Spleen (tissue), 11 donors: Measurements from ENCODE around the gene TCTN3. TPM values are rescaled to one million over a fixed set of nuclear protein-coding genes. Genes with fewer than 3 reads are reported as not detected.
A peak's percentile ranks its signal among the peaks of the same experiment; 100 is the strongest.
"Not testable (repeated sequence)": the region's sequence is repeated elsewhere in the genome, so short reads cannot be mapped to it uniquely, and the experiment has no call there.

Experiments
- DNase-seq: peaks from one replicate; pipeline ENCODE4 v3.0.0-alpha.2; 2020
- H3K27ac ChIP-seq, 8 donors: fragments of 200-600 bp; sonication (generic) in 7 of 8; 1 replicate in 4 of 8; 2 replicates in 4 of 8; pipeline versions ENCODE4 v1.5.0 to v1.8.0; 2016 to 2021; ENCODE audit warnings: inconsistent platforms in 4 of 8, mild to moderate bottlenecking in 4 of 8, moderate library complexity in 1 of 8
- H3K27me3 ChIP-seq, 7 donors: fragments of 200-600 bp; sonication (generic) in 6 of 7; replicated peaks in 1 of 7; 1 replicate in 4 of 7; 2 replicates in 3 of 7; pipeline versions ENCODE4 v1.5.0 to v1.8.0; 2016 to 2021; ENCODE audit warnings: inconsistent platforms in 3 of 7, mild to moderate bottlenecking in 1 of 7
- H3K36me3 ChIP-seq, 6 donors: fragments of 200-600 bp; sonication (generic) in 5 of 6; 1 replicate in 4 of 6; 2 replicates in 2 of 6; pipeline versions ENCODE4 v1.5.0 to v1.8.0; 2016 to 2021; ENCODE audit warnings: inconsistent platforms in 2 of 6
- H3K4me1 ChIP-seq, 6 donors: fragments of 200-600 bp; sonication (generic) in 5 of 6; 1 replicate in 3 of 6; 2 replicates in 3 of 6; pipeline versions ENCODE4 v1.5.0 to v1.8.0; 2016 to 2021; ENCODE audit warnings: inconsistent platforms in 3 of 6
- H3K4me3 ChIP-seq, 8 donors: fragments of 200-600 bp; sonication (generic) in 7 of 8; 1 replicate in 4 of 8; 2 replicates in 4 of 8; pipeline versions ENCODE4 v1.5.0 to v1.8.0; 2016 to 2021; ENCODE audit warnings: inconsistent platforms in 4 of 8, mild to moderate bottlenecking in 4 of 8, moderate library complexity in 2 of 8
- H3K9me3 ChIP-seq, 8 donors: fragments of 200-600 bp; sonication (generic) in 7 of 8; 1 replicate in 4 of 8; 2 replicates in 4 of 8; pipeline versions ENCODE4 v1.5.0 to v1.8.0; 2016 to 2021; ENCODE audit warnings: inconsistent platforms in 4 of 8
- POLR2A ChIP-seq, 3 donors: fragments of 450-650 bp; IDR thresholded peaks; one replicate each; pipeline ENCODE4 v1.5.1; 2017; ENCODE audit warnings: antibody characterized with exemption in 3 of 3, mild to moderate bottlenecking in 1 of 3
- POLR2AphosphoS5 ChIP-seq, 3 donors: sonication (generic); formaldehyde crosslinking; IDR thresholded peaks; one replicate each; pipeline ENCODE4 v1.5.1; 2017; ENCODE audit warnings: antibody characterized with exemption in 3 of 3
- WGBS, 5 donors: extraction: QIAGEN DNeasy Blood & Tissue Kit in 3 of 5; methylation state at CpG; one replicate each; pipeline versions ENCODE4 v1.1.5 to v1.1.7; 2013 to 2018; 5-methylcytosine and 5-hydroxymethylcytosine counted together
- intact Hi-C: fragments of 100-400 bp; cut with DNase I; formaldehyde crosslinking; loops from one replicate; pipeline ENCODE4 v1.15.0; 2023; ENCODE audit warnings: low total_unique reads
- polyA plus RNA-seq, 3 donors: library from polyadenylated mRNA; stranded (reverse); fragments of 200-250 nt; gene quantifications; one replicate each; pipeline ENCODE4 v1.2.1, GENCODE V29; 2013
- total RNA-seq, 7 donors: library from RNA; depleted of rRNA in 3 of 7; stranded (reverse); fragments of >200 nt in 3 of 7; fragmentation: NEBNext Ultra II Directional in 4 of 7; extraction: Animal tissue kit (Norgen Biotek cat#: 25700) in 4 of 7; gene quantifications; one replicate each; pipeline versions ENCODE4 v1.1.0 to v1.2.1, GENCODE V29; 2016 to 2021
- TF ChIP-seq, protein P1 (sequence below), 11 experiments: fragments of 200-600 bp in 7 of 11; fragments of 450-650 bp in 4 of 11; sonication (generic) in 4 of 11; IDR thresholded peaks in 8 of 11; conservative IDR thresholded peaks in 3 of 11; 1 replicate in 7 of 11; 2 replicates in 4 of 11; pipeline versions ENCODE4 v1.4.0 to v1.8.0; 2016 to 2021; ENCODE audit warnings: antibody characterized with exemption in 11 of 11, inconsistent platforms in 4 of 11, mild to moderate bottlenecking in 1 of 11
- donor health status: healthy with polysubstance abuse.
- donor health status: DM: no; HTN: no; CAD: no; lungs with moderate emphysema.
- donor health status: DM: no; HTN: no; CAD: no.
- donor health status: Bipolar disorder and iron deficiency.
- donor health status: healthy.
- donor health status: DM: no; HTN: no; CAD: no.
- donor health status: DM: yes; HTN: yes; CAD: no.

Gene TCTN3
- total and polyA plus RNA-seq, 10 donors: 10.9 to 25.7 (median 23.1) TPM

DNA sequence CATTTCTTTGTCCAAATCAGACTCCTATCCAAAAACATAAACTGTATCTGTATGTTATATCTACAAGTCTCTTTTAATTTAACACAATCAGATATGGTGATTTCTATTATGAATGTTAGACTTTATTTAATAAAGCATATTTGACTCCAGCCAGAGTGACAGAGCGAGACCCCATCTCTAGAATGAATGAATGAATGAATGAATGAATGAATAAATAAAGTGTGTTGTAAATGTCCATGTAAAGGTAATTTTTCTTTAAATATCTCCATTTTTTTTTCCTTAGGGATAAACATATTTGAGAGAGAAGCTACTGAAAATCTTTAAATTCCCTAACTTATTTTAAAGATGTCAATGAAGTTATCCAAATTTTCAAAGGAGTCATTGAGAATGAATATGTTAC lies 19.1 kb downstream of the TCTN3 start:
- no peaks in the 10 kb centered on the region for H3K27me3 ChIP-seq
- no peak for DNase-seq
- H3K36me3 ChIP-seq: peaks cover 0 to 60% (median 30%) of the 10 kb centered on the region in 6 donors
- H3K4me1 ChIP-seq: no peaks in the 10 kb centered on the region
- no peak overlapping the region for H3K27ac ChIP-seq
- 93 to 98% (median 97%) methylated on average over 1 of the region's 1 CpG for WGBS, 5 donors
- intact Hi-C loops: no loop called here
- H3K4me3 ChIP-seq: no peak overlapping the region
- no peaks in the 10 kb centered on the region for H3K9me3 ChIP-seq
- TF ChIP-seq, protein P1, sequence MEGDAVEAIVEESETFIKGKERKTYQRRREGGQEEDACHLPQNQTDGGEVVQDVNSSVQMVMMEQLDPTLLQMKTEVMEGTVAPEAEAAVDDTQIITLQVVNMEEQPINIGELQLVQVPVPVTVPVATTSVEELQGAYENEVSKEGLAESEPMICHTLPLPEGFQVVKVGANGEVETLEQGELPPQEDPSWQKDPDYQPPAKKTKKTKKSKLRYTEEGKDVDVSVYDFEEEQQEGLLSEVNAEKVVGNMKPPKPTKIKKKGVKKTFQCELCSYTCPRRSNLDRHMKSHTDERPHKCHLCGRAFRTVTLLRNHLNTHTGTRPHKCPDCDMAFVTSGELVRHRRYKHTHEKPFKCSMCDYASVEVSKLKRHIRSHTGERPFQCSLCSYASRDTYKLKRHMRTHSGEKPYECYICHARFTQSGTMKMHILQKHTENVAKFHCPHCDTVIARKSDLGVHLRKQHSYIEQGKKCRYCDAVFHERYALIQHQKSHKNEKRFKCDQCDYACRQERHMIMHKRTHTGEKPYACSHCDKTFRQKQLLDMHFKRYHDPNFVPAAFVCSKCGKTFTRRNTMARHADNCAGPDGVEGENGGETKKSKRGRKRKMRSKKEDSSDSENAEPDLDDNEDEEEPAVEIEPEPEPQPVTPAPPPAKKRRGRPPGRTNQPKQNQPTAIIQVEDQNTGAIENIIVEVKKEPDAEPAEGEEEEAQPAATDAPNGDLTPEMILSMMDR (IDR thresholded peaks at IDR 0.05 in 8 of 11, conservative IDR thresholded peaks at IDR 0.05 in 3 of 11): no peak
- no peak for TF ChIP-seq POLR2AphosphoS5 (IDR thresholded peaks at IDR 0.05)
- TF ChIP-seq POLR2A (IDR thresholded peaks at IDR 0.05): no peak

DNA sequence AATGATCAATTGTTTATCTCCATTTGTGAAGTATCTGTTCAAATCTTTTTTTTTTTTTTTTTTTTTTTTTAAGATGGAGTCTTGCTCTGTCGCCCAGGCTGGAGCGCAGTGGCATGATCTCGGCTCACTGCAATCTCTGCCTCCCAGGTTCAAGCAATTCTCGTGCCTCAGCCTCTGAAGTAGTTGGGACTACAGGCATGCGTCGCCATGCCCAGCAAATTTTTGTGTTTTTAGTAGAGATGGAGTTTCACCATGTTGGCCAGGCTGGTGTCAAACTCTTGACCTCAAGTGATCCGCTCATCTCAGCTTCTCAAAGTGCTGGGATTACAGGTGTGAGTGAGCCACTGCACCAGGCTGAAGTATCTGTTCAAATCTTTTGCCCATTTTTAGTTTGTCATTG lies 21.1 kb downstream of the TCTN3 start:
- H3K4me1 ChIP-seq, intact Hi-C loops: not testable (repeated sequence)

DNA sequence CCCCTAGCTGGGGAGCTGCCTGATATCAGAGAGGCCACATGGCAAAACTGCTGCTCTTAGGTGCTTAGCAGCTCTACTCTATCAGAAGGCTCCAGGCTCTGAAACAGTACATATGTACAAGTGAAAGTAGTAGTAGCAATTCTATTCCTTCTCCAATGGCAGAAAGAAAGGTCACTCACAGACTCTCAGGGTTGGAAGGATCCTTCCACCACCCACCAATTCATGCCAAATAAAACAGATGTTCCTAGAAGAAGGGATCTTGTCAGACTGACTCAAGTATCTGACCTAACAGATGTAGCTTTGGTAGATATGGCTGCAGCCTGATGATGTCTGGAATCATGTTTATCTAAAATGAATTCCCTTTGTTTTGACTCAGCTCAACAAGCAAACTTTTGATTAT lies 29.2 kb downstream of the TCTN3 start:
- H3K9me3 ChIP-seq: no peaks in the 10 kb centered on the region
- peaks cover 0 to 48% (median 12%) of the 10 kb centered on the region in 6 donors for H3K36me3 ChIP-seq
- intact Hi-C loops: no loop called here
- no peak overlapping the region for H3K27ac ChIP-seq
- H3K4me1 ChIP-seq: no peaks in the 10 kb centered on the region
- H3K4me3 ChIP-seq: no peak overlapping the region
- H3K27me3 ChIP-seq: no peaks in the 10 kb centered on the region
- TF ChIP-seq, protein P1 (IDR thresholded peaks at IDR 0.05 in 8 of 11, conservative IDR thresholded peaks at IDR 0.05 in 3 of 11): no peak
- TF ChIP-seq POLR2A (IDR thresholded peaks at IDR 0.05) (no peak), POLR2AphosphoS5 (IDR thresholded peaks at IDR 0.05) (no peak)
- no peak for DNase-seq

More for the DNA sequence above, 21.1 kb downstream of the TCTN3 start:
- H3K4me3 ChIP-seq, DNase-seq, H3K9me3 ChIP-seq, H3K27me3 ChIP-seq, H3K27ac ChIP-seq: not testable (repeated sequence)
- WGBS, 5 donors: 94 to 99% (median 97%) methylated on average over 7 of the region's 7 CpGs
- peaks cover 0 to 51% (median 19%) of the 10 kb centered on the region in 6 donors for H3K36me3 ChIP-seq

DNA sequence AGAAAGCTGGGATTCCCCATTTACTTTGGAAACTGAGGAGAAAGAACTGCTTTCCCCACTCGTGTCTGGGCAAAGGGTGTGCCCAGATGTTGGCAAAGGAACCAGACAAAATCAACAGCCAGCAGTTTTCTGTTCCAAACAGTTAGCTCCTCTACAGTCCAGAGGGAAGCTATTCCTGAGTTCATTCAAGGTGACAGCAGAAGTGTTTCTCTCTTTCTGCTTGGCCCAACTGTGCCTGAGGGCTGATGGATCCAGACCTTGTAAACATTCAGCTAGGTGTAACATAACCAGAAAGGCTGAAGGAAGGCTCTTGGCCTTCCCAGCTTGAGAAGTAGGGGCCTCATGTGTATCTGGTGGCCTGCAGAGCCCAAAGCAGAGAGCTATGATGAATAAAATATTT lies 30.2 kb downstream of the TCTN3 start:
- Histone ChIP-seq H3K9me3 (no peaks in the 10 kb centered on the region), H3K27me3 (no peaks in the 10 kb centered on the region), H3K27ac (no peak overlapping the region), H3K4me1 (no peaks in the 10 kb centered on the region), H3K36me3 (peaks cover 0 to 38% (median 12%) of the 10 kb centered on the region in 6 donors), H3K4me3 (no peak overlapping the region)
- WGBS, 5 donors: 61 to 79% (median 70%) methylated on average over 1 of the region's 1 CpG
- intact Hi-C loops: no loop called here
- no peak for DNase-seq
- TF ChIP-seq POLR2AphosphoS5 (IDR thresholded peaks at IDR 0.05): no peak
- TF ChIP-seq, protein P1 (IDR thresholded peaks at IDR 0.05 in 8 of 11, conservative IDR thresholded peaks at IDR 0.05 in 3 of 11): no peak
- no peak for TF ChIP-seq POLR2A (IDR thresholded peaks at IDR 0.05)

DNA sequence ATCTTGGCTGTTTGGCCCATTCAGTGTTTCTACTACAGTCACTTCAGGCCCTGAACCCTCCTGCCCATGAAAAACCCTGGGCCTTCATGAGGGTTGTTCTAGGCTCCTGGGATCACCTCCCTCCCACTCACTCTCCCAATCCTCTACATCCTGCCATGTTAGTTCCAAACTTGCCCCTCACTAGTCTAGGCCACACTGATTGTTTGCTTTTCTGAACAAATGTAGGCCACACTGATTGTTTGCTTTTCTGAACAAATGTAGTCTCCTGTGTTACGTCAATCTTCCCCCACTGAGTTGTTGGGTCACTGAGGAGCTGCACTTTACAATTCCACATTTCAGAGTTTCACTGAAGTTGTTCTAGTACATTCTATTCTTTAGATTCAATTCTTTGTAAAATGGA lies 31.9 kb downstream of the TCTN3 start:
- H3K27me3 ChIP-seq: no peaks in the 10 kb centered on the region
- no peak for TF ChIP-seq POLR2A (IDR thresholded peaks at IDR 0.05)
- TF ChIP-seq, protein P1 (IDR thresholded peaks at IDR 0.05 in 8 of 11, conservative IDR thresholded peaks at IDR 0.05 in 3 of 11): no peak
- no peak for TF ChIP-seq POLR2AphosphoS5 (IDR thresholded peaks at IDR 0.05)
- peaks cover 0 to 27% (median 12%) of the 10 kb centered on the region in 6 donors for H3K36me3 ChIP-seq
- H3K4me1 ChIP-seq: peaks cover 2 to 7% (median 4%) of the 10 kb centered on the region in 6 donors
- H3K27ac ChIP-seq: peak overlapping the region in 1 of 8 donors; percentile 11
- H3K4me3 ChIP-seq: no peak overlapping the region
- WGBS, 5 donors: 93 to 100% (median 96%) methylated on average over 1 of the region's 1 CpG
- no peaks in the 10 kb centered on the region for H3K9me3 ChIP-seq
- intact Hi-C loops: no loop called here
- DNase-seq: no peak
